ENCODE results near the gene RRP8.

Gene RRP8

DNA sequence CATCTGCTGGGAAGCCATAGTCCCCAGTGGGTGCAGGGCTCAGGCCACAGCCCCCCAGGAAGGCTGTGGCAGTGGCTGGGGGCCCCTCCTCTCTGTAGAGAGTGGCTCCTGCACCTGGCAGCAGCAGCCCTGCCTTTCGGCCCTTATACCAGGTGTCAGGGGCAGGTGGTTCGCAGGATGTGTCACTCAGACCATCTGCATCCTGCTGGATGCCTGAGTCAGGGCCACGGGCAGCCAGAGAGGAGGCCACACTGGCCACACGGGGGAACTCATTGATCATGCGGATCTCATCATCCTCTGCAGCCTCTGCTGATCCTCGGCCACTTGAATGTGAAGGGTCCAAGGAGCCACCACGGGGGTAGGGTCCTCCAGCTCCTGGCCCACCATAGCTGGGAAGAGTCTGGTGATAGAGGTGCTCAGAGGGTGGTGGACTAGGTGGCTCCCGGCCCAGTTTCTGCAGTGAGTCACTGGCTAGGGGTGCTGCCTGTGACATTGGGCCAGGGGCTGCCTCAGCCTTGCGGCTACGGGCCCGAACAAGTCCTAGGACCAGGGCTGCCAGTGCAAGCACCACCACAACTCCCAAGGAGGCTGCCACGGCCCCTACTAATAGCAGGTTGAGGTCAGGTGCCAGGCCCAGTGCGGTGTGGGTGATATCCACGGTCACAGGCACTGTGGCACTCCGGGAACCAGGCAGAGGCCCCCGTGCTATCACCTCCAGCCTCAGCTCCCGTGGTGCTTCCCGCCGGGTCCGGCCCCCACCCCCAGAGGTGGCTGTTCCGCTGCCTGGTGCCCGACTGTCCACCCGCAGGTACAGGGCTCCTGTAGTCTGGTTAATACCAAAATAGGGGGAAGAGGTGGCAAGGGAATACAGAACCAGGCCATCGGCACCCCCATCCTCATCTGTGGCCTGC lies 19.1 kb upstream of the RRP8 start:
- no peak overlapping the region for H3K4me3 ChIP-seq (ENCODE audit: low read depth, low read length)
- TF ChIP-seq, protein P1, sequence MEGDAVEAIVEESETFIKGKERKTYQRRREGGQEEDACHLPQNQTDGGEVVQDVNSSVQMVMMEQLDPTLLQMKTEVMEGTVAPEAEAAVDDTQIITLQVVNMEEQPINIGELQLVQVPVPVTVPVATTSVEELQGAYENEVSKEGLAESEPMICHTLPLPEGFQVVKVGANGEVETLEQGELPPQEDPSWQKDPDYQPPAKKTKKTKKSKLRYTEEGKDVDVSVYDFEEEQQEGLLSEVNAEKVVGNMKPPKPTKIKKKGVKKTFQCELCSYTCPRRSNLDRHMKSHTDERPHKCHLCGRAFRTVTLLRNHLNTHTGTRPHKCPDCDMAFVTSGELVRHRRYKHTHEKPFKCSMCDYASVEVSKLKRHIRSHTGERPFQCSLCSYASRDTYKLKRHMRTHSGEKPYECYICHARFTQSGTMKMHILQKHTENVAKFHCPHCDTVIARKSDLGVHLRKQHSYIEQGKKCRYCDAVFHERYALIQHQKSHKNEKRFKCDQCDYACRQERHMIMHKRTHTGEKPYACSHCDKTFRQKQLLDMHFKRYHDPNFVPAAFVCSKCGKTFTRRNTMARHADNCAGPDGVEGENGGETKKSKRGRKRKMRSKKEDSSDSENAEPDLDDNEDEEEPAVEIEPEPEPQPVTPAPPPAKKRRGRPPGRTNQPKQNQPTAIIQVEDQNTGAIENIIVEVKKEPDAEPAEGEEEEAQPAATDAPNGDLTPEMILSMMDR (conservative IDR thresholded peaks at IDR 0.05; ENCODE audit: low read depth, low read length): peak; percentile 20
- no peak for DNase-seq (ENCODE audit: low read depth)

DNA sequence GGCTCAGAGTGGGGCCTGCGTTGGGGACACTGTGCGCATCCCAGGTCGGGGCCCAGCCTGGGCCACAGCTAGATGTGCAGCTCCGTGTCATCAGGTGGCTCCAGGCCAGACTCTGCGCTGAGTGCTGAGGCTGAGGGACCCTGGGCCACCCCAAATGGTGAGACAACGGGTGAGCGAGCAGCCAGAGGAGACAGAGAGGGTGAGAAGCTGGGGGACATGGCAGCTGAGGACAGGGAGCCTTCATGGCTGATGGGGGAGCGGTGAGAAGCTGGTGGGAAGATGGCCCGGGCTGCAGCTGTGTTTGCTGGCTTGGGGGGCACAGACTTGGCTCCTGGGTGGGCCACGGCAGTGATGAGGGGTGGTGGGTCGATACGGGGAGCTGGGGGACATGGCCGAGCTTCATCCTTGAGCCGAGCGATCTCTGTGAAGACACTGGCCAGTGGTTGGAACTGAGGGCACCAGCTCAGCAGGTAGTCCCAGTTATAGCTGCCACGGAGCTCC lies 18.3 kb upstream of the RRP8 start:
- H3K4me3 ChIP-seq (ENCODE audit: low read depth, low read length): no peak overlapping the region
- TF ChIP-seq, protein P1 (conservative IDR thresholded peaks at IDR 0.05; ENCODE audit: low read depth, low read length): no peak
- no peak for DNase-seq (ENCODE audit: low read depth)

- DNase-seq (ENCODE audit: low read depth): no peak
- no peak overlapping the region for H3K4me3 ChIP-seq (ENCODE audit: low read depth, low read length)
- TF ChIP-seq, protein P1 (conservative IDR thresholded peaks at IDR 0.05; ENCODE audit: low read depth, low read length): no peak
Measured at GRCh38 chr11:6620636-6621035, 17.2 kb upstream of the RRP8 start.

DNA sequence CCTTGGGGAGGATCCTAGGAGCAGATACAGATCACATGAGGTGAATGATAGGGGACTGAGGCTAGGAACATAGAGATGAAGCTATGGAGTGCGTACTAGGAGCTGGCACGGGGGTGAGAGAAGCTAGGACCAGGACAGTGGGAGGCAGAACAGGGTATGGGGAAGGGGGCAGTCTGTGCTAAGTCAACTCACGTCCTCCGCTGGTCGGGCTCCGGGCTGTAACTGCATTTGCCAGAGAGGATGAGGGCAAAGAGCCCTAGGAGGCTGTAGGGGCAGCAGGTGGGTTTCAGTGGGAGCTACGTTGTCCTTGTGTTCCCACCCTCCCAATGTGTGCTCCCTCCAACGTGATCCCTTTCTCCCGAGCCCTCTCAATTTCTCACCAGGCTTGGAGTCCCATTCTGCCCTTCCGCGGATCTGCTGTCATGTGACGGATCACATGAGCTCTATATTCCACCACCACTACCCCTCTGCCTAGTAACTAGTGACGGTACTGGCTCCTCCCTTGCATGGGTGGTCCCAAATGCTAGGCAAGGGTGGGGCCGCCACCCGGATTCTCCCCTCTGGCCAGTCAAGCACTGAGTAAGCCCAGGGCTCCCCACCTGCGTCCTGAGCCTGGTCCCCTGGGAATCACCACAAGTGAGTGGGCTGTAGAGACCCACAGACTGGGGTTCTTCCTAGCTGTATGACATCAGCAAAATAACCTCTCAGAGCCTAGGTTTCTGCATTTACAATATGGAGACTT lies 15.8 kb upstream of the RRP8 start, which contains the start of gene TPP1:
TPP1 (minus strand) TSS at position 419 of the 742 bp plus-strand sequence; CDS start at position 397, 22 bp downstream.
- TF ChIP-seq, protein P1 (conservative IDR thresholded peaks at IDR 0.05; ENCODE audit: low read depth, low read length): no peak
- peak; percentile 97 for DNase-seq (ENCODE audit: low read depth)
- peak within 1 kb of the TSS; percentile 98 for H3K4me3 ChIP-seq (ENCODE audit: low read depth, low read length)

GRCh38 chr11:6618117-6619003 lies 14.9 kb upstream of the RRP8 start:
- TF ChIP-seq, protein P1 (conservative IDR thresholded peaks at IDR 0.05; ENCODE audit: low read depth, low read length): no peak
- peak; percentile 95 for DNase-seq (ENCODE audit: low read depth)
- peak overlapping the region; percentile 98 for H3K4me3 ChIP-seq (ENCODE audit: low read depth, low read length)

DNA sequence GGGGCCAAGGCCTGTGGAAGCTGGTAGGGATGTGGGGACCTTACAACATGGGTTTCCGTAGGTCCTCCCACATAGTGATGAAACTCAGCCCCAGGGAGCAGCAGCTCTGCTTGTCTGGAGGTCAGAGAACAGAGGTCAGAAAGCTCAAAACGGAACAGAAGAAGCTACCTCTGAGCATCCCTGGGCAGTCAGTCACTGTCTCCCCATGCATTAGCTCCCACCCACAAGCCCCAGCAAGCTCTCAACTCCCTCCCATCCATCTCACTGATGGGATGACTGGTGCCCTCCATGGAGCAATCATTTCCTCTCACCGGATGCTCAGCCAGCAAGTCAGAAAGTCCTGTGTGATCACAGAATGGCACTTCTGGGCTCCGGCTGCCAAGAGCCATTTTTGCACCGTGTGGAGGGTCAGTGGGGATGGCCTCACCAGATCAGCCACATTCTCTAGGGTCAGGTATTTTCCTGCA lies 13.9 kb upstream of the RRP8 start:
- H3K4me3 ChIP-seq (ENCODE audit: low read depth, low read length): peak overlapping the region; percentile 98
- peak; percentile 71 for DNase-seq (ENCODE audit: low read depth)
- TF ChIP-seq, protein P1 (conservative IDR thresholded peaks at IDR 0.05; ENCODE audit: low read depth, low read length): no peak
